HepG2 (cell line): ENCODE data around the gene MYL9. TPM values are rescaled to one million over a fixed set of nuclear protein-coding genes. Genes with fewer than 3 reads are reported as not detected.

Experiments used
- AHR ChIP-seq: IDR thresholded peaks from 2 replicates; pipeline ENCODE4 v1.6.1; 2018; ENCODE audit warnings: missing genetic modification reagents, missing compliant biosample characterization
- ATRX ChIP-seq: sonication (generic); formaldehyde crosslinking; IDR thresholded peaks from 2 replicates; pipeline ENCODE4 v1.4.0; 2020; ENCODE audit warnings: missing genetic modification reagents, borderline replicate concordance
- CHD4 ChIP-seq: fragments of 200-600 bp; sonication (generic); IDR thresholded peaks from 2 replicates; pipeline ENCODE4 v1.7.0; 2017; ENCODE audit warnings: mild to moderate bottlenecking, low read length, borderline replicate concordance
- ETV5 ChIP-seq: IDR thresholded peaks from 2 replicates; pipeline ENCODE4 v1.6.1; 2018; ENCODE audit warnings: missing biosample characterization, missing genetic modification reagents, inconsistent platforms, borderline replicate concordance
- FOXK1 ChIP-seq: sonication (generic); formaldehyde crosslinking; IDR thresholded peaks from 2 replicates; pipeline ENCODE4 v1.4.0; 2020; ENCODE audit warnings: low read depth, missing genetic modification reagents, borderline replicate concordance
- GPN1 ChIP-seq: sonication (generic); formaldehyde crosslinking; IDR thresholded peaks from 2 replicates; pipeline ENCODE4 v1.5.1; 2020; ENCODE audit warnings: missing genetic modification reagents, borderline replicate concordance
- HDAC2 ChIP-seq: sonication (generic); formaldehyde crosslinking; IDR thresholded peaks from 2 replicates; pipeline ENCODE4 v1.4.0; 2020; ENCODE audit warnings: missing genetic modification reagents
- HMG20A ChIP-seq: IDR thresholded peaks from 2 replicates; pipeline ENCODE4 v1.6.1; 2016; ENCODE audit warnings: borderline replicate concordance
- HNRNPL ChIP-seq: fragments of 200-400 bp; formaldehyde crosslinking; IDR thresholded peaks from 2 replicates; pipeline ENCODE4 v1.6.1; 2017; ENCODE audit warnings: mild to moderate bottlenecking, low read depth, low read length
- KMT2B ChIP-seq: IDR thresholded peaks from 2 replicates; pipeline ENCODE4 v1.6.1; 2016; ENCODE audit warnings: missing genetic modification reagents, missing compliant biosample characterization
- MED8 ChIP-seq: sonication (generic); formaldehyde crosslinking; IDR thresholded peaks from 2 replicates; pipeline ENCODE4 v1.8.1; 2023; ENCODE audit warnings: mild to moderate bottlenecking, missing genetic modification reagents; ENCODE audit not compliant: insufficient replicate concordance
- NRL ChIP-seq: sonication (generic); formaldehyde crosslinking; IDR thresholded peaks from 2 replicates; pipeline ENCODE4 v1.5.0; 2020; ENCODE audit warnings: missing genetic modification reagents, mild to moderate bottlenecking, moderate library complexity, borderline replicate concordance
- RXRA ChIP-seq: sonication (generic); formaldehyde crosslinking; IDR thresholded peaks from 2 replicates; pipeline ENCODE4 v1.5.1; 2020; ENCODE audit warnings: missing genetic modification reagents
- THAP8 ChIP-seq: sonication (generic); formaldehyde crosslinking; IDR thresholded peaks from 2 replicates; pipeline ENCODE4 v1.5.1; 2020; ENCODE audit warnings: missing genetic modification reagents, mild to moderate bottlenecking, borderline replicate concordance
- ZNF160 ChIP-seq: sonication (generic); formaldehyde crosslinking; IDR thresholded peaks from 2 replicates; pipeline ENCODE4 v1.8.0; 2022; ENCODE audit warnings: mild to moderate bottlenecking, inconsistent platforms, missing genetic modification reagents
- ZNF234 ChIP-seq: sonication (generic); formaldehyde crosslinking; conservative IDR thresholded peaks from 2 replicates; pipeline ENCODE4 v1.5.1; 2020; ENCODE audit warnings: mild to moderate bottlenecking, missing genetic modification reagents
- ZNF264 ChIP-seq: sonication (generic); formaldehyde crosslinking; IDR thresholded peaks from 2 replicates; pipeline ENCODE4 v1.4.0; 2020; ENCODE audit warnings: missing genetic modification reagents
- ZNF383 ChIP-seq: sonication (generic); formaldehyde crosslinking; IDR thresholded peaks from 2 replicates; pipeline ENCODE4 v1.4.0; 2020; ENCODE audit warnings: missing genetic modification reagents, mild to moderate bottlenecking, borderline replicate concordance
- ZNF879 ChIP-seq: sonication (generic); formaldehyde crosslinking; IDR thresholded peaks from 2 replicates; pipeline ENCODE4 v1.8.1; 2023; ENCODE audit warnings: missing genetic modification reagents
- ZZZ3 ChIP-seq: sonication (generic); formaldehyde crosslinking; IDR thresholded peaks from 2 replicates; pipeline ENCODE4 v1.4.0; 2020; ENCODE audit warnings: missing genetic modification reagents, mild to moderate bottlenecking, borderline replicate concordance
- polyA plus RNA-seq, 8 experiments: library from polyadenylated mRNA; depleted of rRNA in 3 of 8; stranded (reverse) in 7 of 8; unstranded in 1 of 8; fragments of >200 nt; fragmentation: Illumina TruSeq in 4 of 8; extraction: Trizol in 4 of 8; gene quantifications; 2 replicates each; pipeline versions ENCODE4 v1.2.1 to v1.2.3, GENCODE V29; 2011 to 2016; ENCODE audit warnings: low read depth in 4 of 8, missing spikeins in 1 of 8, mixed read lengths in 1 of 8; ENCODE audit not compliant: insufficient read depth in 1 of 8
- total RNA-seq, 5 experiments: library from RNA; depleted of rRNA; stranded (reverse); fragments of >200 nt; fragmentation: Illumina TruSeq; extraction: Trizol; gene quantifications; 2 replicates each; pipeline ENCODE4 v1.2.3, GENCODE V29; 2016; ENCODE audit warnings: low read depth in 1 of 5
- TF ChIP-seq, protein P1 (sequence below): sonication (generic); formaldehyde crosslinking; IDR thresholded peaks from 2 replicates; pipeline ENCODE4 v1.5.1; 2020; ENCODE audit warnings: mild to moderate bottlenecking, missing genetic modification reagents, moderate library complexity
- TF ChIP-seq, protein P2 (sequence below): sonication (generic); formaldehyde crosslinking; conservative IDR thresholded peaks from 2 replicates; pipeline ENCODE4 v1.4.0; 2020; ENCODE audit warnings: missing genetic modification reagents
- TF ChIP-seq, protein P3 (sequence below): sonication (generic); formaldehyde crosslinking; IDR thresholded peaks from 2 replicates; pipeline ENCODE4 v1.8.0; 2022; ENCODE audit warnings: mild to moderate bottlenecking, missing genetic modification reagents, borderline replicate concordance

Gene MYL9
- total and polyA plus RNA-seq, 2 of the 13 experiments (the other 11 are each of a cell fraction or from before 2014, with no cell fraction given): 0.87 to 2.2 TPM

DNA sequence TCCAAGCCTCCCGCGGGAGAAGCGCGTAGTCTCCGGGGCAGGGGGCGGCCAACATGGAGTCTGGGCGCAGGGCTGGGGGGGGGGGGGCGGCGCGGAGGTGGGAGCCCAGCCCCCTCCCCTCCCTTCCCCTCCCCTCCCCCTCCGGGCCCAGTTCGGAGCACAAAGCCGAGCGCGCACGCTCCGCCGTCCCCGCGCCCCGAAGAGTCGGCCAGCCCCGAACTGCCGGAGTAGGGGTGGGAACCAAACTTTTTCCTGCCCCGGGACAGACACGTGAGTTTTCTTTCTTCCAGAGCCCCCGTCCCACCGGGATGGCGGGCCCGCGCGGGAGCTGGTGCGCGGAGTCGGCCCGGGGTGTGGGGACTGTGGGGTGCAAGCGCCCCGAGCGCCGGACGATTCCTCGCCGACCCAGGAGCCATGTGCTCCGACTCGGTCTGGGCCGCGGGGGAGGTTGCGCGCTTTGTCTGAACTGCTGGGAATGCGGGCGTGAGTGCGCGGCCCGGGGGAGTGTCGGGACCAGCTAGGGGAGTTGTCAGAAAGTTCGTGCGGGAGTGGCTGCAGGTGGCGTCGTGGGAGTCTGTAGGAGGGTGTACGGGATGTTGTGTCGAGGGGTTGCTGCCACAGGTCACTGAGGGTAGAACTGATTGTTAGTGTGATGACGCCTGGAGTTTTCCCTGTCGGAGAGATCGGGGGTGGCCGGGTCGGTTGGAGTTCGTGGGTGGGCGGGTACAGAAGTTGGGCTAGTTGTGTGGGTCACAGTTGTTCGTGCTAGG lies 33.2 kb downstream of the MYL9 start (continued):
- TF ChIP-seq RXRA (CRISPR knock-in tag) (no peak; the same call in 1 of the 2 replicates), ZNF264 (no peak), ZNF383 (no peak), ZZZ3 (CRISPR knock-in tag) (no peak), GPN1 (CRISPR knock-in tag) (peak; percentile 86; the same call in 1 of the 2 replicates), HNRNPL (no peak), ZNF160 (0 out of 2 replicates have a peak, but pooled peaks have one; percentile 2), MED8 (CRISPR knock-in tag) (no peak), CHD4 (no peak), ZNF879 (CRISPR knock-in tag) (peak; percentile 88), ZNF234 (CRISPR knock-in tag) (peak; percentile 94), HDAC2 (CRISPR knock-in tag) (0 out of 2 replicates have a peak, but pooled peaks have one; percentile 42), ETV5 (no peak), KMT2B (CRISPR knock-in tag) (peak; percentile 72), THAP8 (peak; percentile 65; the same call in 1 of the 2 replicates), FOXK1 (peak; percentile 30; the same call in 1 of the 2 replicates), HMG20A (CRISPR knock-in tag) (no peak), NRL (CRISPR knock-in tag) (peak; percentile 87), ATRX (no peak), AHR (CRISPR knock-in tag) (peak; percentile 56; the same call in 1 of the 2 replicates)
- TF ChIP-seq, protein P1, sequence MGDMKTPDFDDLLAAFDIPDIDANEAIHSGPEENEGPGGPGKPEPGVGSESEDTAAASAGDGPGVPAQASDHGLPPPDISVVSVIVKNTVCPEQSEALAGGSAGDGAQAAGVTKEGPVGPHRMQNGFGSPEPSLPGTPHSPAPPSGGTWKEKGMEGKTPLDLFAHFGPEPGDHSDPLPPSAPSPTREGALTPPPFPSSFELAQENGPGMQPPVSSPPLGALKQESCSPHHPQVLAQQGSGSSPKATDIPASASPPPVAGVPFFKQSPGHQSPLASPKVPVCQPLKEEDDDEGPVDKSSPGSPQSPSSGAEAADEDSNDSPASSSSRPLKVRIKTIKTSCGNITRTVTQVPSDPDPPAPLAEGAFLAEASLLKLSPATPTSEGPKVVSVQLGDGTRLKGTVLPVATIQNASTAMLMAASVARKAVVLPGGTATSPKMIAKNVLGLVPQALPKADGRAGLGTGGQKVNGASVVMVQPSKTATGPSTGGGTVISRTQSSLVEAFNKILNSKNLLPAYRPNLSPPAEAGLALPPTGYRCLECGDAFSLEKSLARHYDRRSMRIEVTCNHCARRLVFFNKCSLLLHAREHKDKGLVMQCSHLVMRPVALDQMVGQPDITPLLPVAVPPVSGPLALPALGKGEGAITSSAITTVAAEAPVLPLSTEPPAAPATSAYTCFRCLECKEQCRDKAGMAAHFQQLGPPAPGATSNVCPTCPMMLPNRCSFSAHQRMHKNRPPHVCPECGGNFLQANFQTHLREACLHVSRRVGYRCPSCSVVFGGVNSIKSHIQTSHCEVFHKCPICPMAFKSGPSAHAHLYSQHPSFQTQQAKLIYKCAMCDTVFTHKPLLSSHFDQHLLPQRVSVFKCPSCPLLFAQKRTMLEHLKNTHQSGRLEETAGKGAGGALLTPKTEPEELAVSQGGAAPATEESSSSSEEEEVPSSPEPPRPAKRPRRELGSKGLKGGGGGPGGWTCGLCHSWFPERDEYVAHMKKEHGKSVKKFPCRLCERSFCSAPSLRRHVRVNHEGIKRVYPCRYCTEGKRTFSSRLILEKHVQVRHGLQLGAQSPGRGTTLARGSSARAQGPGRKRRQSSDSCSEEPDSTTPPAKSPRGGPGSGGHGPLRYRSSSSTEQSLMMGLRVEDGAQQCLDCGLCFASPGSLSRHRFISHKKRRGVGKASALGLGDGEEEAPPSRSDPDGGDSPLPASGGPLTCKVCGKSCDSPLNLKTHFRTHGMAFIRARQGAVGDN (CRISPR knock-in tag): peak; percentile 95
- TF ChIP-seq, protein P2, sequence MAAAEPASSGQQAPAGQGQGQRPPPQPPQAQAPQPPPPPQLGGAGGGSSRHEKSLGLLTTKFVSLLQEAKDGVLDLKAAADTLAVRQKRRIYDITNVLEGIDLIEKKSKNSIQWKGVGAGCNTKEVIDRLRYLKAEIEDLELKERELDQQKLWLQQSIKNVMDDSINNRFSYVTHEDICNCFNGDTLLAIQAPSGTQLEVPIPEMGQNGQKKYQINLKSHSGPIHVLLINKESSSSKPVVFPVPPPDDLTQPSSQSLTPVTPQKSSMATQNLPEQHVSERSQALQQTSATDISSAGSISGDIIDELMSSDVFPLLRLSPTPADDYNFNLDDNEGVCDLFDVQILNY (CRISPR knock-in tag): peak; percentile 77
- TF ChIP-seq, protein P3, sequence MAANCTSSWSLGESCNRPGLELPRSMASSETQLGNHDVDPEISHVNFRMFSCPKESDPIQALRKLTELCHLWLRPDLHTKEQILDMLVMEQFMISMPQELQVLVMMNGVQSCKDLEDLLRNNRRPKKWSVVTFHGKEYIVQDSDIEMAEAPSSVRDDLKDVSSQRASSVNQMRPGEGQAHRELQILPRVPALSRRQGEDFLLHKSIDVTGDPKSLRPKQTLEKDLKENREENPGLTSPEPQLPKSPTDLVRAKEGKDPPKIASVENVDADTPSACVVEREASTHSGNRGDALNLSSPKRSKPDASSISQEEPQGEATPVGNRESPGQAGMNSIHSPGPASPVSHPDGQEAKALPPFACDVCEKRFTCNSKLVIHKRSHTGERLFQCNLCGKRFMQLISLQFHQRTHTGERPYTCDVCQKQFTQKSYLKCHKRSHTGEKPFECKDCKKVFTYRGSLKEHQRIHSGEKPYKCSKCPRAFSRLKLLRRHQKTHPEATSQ (CRISPR knock-in tag): no peak
